OCI-LY3 (cell line): Measurements from ENCODE around the gene RELB.

ENCODE experiments used
- H2AFZ ChIP-seq: fragments of 200-600, 300-600 bp; shearing (Covaris generic); 2 replicates; pipeline ENCODE4 v1.6.0; 2014; ENCODE audit warnings: antibody characterized with exemption, low read depth, low read length
- H3K27ac ChIP-seq: fragments of 200-600, 300-600 bp; sonication (generic); 2 replicates; pipeline ENCODE4 v1.5.1; 2014; ENCODE audit warnings: mild to moderate bottlenecking, low read length, moderate library complexity, mixed read lengths
- H3K27me3 ChIP-seq: fragments of 200-600, 300-600 bp; sonication (generic); 2 replicates; pipeline ENCODE4 v1.6.1; 2014; ENCODE audit warnings: low read depth, low read length, mixed read lengths
- H3K36me3 ChIP-seq: fragments of 200-600, 300-600 bp; sonication (generic); replicated peaks from 2 replicates; pipeline ENCODE3; 2014; ENCODE audit warnings: low read depth, low read length, mixed read lengths
- H3K4me1 ChIP-seq: fragments of 300-600, 200-600 bp; sonication (generic); 2 replicates; pipeline ENCODE4 v1.6.1; 2014; ENCODE audit warnings: low read length, mixed read lengths
- H3K4me2 ChIP-seq: fragments of 200-600, 300-600 bp; sonication (generic); 2 replicates; pipeline ENCODE4 v1.6.1; 2014; ENCODE audit warnings: low read length, mixed read lengths
- H3K4me3 ChIP-seq: fragments of 300-600, 200-600 bp; sonication (generic); 2 replicates; pipeline ENCODE4 v1.5.1; 2014; ENCODE audit warnings: antibody characterized with exemption, mild to moderate bottlenecking, low read length, moderate library complexity
- H3K79me2 ChIP-seq: fragments of 300-600, 200-600 bp; shearing (Covaris generic); 2 replicates; pipeline ENCODE4 v1.6.1; 2014; ENCODE audit warnings: mild to moderate bottlenecking, low read length, mixed read lengths
- H3K9ac ChIP-seq: fragments of 300-600, 200-600 bp; shearing (Covaris generic); 2 replicates; pipeline ENCODE4 v1.6.0; 2014; ENCODE audit warnings: mild to moderate bottlenecking, low read length, moderate library complexity
- H3K9me3 ChIP-seq: fragments of 200-600, 300-600 bp; shearing (Covaris generic); 2 replicates; pipeline ENCODE4 v1.6.1; 2014; ENCODE audit warnings: low read length, mixed read lengths; ENCODE audit not compliant: insufficient read depth
- H4K20me1 ChIP-seq: fragments of 200-600, 300-600 bp; sonication (generic); 2 replicates; pipeline ENCODE4 v1.6.1; 2016; ENCODE audit warnings: low read length, mixed read lengths; ENCODE audit not compliant: insufficient read depth
- CTCF ChIP-seq: fragments of 200-600, 300-600 bp; sonication (generic); IDR thresholded peaks from 2 replicates; pipeline ENCODE4 v1.5.1; 2014; ENCODE audit warnings: antibody characterized with exemption, low read length, low read depth
- EZH2phosphoT487 ChIP-seq: fragments of 200-600 bp; shearing (Covaris generic); IDR thresholded peaks from 2 replicates; pipeline ENCODE4 v1.6.1; 2018; ENCODE audit warnings: antibody characterized with exemption, mixed run types, low read depth

The RELB gene

GRCh38 chr19:45001087-45001739 lies at the start of gene RELB:
Gene RELB, plus strand, starts transcription at chr19:45001464. Its CDS starts 116 bp downstream, at chr19:45001580.
- peak within 1 kb of the TSS; percentile 89 for H3K4me2 ChIP-seq
- peaks cover 38% of the 10 kb centered on the region for H3K79me2 ChIP-seq
- no peak for TF ChIP-seq EZH2phosphoT487
- TF ChIP-seq CTCF, result no peak
- H3K36me3 ChIP-seq, result peaks cover 24% of the 10 kb centered on the region
- H3K4me1 ChIP-seq, result peaks cover 10% of the 10 kb centered on the region
- peak within 1 kb of the TSS; percentile 91 for H3K4me3 ChIP-seq
- peak within 1 kb of the TSS; percentile 93 for H3K27ac ChIP-seq
- no peaks in the 10 kb centered on the region for H3K9me3 ChIP-seq
- peaks cover 13% of the 10 kb centered on the region for H4K20me1 ChIP-seq
- peak within 1 kb of the TSS; percentile 75; the same call in 1 of the 2 replicates for H2AFZ ChIP-seq
- no peaks in the 10 kb centered on the region for H3K27me3 ChIP-seq
- H3K9ac ChIP-seq, result peak within 1 kb of the TSS; percentile 99

- Histone ChIP-seq H3K27me3 (no peaks in the 10 kb centered on the region), H3K36me3 (no peaks in the 10 kb centered on the region), H3K4me3 (peak overlapping the region; percentile 83), H3K9ac (peak overlapping the region; percentile 87), H3K9me3 (no peaks in the 10 kb centered on the region), H3K4me1 (peaks cover 29% of the 10 kb centered on the region), H3K27ac (peak overlapping the region; percentile 85), H2AFZ (peak overlapping the region; percentile 98), H3K79me2 (peaks cover 52% of the 10 kb centered on the region), H3K4me2 (peak overlapping the region; percentile 72), H4K20me1 (peaks cover 24% of the 10 kb centered on the region)
- TF ChIP-seq EZH2phosphoT487 (no peak), CTCF (no peak)
Observed at GRCh38 chr19:44954278-44954648, 47.0 kb upstream of the RELB start.

DNA sequence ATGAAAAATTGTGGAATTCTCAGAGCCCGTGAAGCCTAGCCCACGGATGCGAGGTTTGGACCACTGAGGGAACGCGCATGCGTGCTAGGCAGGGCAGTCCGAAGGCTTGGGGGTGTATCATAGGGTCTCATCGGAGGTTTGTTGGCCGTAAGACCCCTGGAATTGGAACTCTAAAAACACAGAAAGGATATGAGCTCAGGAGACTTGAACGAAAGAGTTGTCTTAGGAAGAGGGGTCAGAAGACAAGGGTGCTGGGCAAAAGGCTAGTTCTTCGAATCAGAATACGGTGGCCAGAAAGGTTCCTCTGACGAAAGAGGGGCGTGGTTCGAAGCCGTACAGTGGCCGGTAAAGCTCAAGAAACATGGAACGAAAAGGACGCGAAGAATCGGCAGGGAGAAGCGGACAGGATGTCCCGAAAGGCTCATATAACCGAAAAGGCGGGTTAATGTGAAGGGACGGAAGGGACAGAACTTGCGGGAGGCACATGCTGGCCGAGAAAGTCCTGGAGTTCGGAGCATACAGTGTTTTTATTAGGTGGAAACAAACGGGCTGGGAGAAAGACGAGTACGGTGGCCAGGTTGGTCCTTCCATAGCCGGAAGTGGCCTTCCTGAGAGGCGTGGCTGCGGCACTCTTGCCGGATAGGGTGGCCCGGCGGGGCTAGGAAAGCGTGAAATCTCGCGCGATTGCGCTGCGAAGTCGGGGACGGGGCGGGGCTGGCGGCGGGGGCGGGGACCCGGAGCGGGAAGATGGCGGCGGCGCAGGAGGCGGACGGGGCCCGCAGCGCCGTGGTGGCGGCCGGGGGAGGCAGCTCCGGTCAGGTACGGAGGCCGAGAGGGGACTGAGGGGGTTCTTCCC lies 46.4 kb upstream of the RELB start, which contains the start of gene CLPTM1:
CLPTM1 (plus strand) TSS at position 732 of the 856 bp plus-strand sequence; CDS start at position 748, 16 bp downstream.
- TF ChIP-seq CTCF, result no peak
- TF ChIP-seq EZH2phosphoT487, result no peak
- H3K27me3 ChIP-seq, result no peaks in the 10 kb centered on the region

More for the DNA sequence above, 46.4 kb upstream of the RELB start, which contains the start of gene CLPTM1:
- peak within 1 kb of the TSS; percentile 95 for H3K9ac ChIP-seq
- H3K9me3 ChIP-seq, result no peaks in the 10 kb centered on the region
- H3K4me2 ChIP-seq, result peak within 1 kb of the TSS; percentile 100
- peak within 1 kb of the TSS; percentile 83 for H3K4me3 ChIP-seq
- H3K79me2 ChIP-seq, result peaks cover 59% of the 10 kb centered on the region
- no peaks in the 10 kb centered on the region for H3K36me3 ChIP-seq
- peak within 1 kb of the TSS; percentile 85 for H3K27ac ChIP-seq
- peaks cover 29% of the 10 kb centered on the region for H3K4me1 ChIP-seq
- H2AFZ ChIP-seq, result peak within 1 kb of the TSS; percentile 98
- peaks cover 24% of the 10 kb centered on the region for H4K20me1 ChIP-seq
